Measurements from ENCODE around the gene COX14. TPM values are rescaled to one million over a fixed set of nuclear protein-coding genes. Genes with fewer than 3 reads are reported as not detected.

The COX14 gene
- total and polyA plus RNA-seq, 4 donors, result 26.7 to 172 (median 53.5) TPM

DNA sequence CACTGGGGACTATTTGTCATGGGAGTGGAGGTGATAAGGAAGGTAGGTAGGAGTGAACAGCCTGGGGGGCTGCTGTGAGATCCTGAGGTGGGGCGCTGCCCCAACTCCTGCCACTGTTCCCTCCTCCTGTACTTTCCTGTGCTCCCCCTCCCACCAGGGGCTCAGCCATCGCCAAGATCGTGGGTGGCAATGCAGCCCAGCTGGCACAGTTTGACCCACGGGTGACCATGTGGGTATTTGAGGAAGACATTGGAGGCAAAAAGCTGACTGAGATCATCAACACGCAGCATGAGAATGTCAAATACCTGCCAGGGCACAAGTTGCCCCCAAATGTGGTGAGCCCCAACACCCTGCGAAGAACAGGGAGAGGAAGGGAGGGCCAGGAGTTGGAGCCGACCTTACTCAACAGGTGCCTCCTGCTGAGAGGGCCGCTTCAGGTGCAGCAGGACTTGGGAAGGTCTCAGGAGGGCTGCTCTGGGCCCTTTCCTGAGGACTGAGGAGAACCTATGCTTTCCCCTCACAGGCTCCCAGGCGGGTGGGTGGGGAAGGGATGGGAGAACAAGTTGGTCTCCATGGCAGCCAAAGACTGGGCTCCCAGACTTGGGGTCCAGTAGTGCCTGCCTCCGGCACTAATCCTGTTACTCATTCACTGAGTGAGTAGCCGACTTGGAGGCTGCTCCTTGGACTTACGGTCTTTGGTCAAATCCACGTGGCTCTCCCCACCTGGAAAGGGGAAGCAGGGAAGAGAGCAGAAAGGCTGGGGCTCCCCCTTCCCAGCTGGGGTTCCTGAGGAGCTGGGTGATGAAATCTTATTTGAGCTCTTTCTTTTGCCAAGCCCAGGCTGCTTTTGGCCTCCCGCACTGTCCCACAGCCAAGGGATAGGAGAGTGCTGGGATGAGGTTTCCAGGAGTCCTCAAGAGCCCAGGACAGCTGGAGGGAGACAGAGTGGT lies 7.3 kb upstream of the COX14 start:
- no peaks in the 10 kb centered on the region for H3K27me3 ChIP-seq (ENCODE audit: control insufficient read depth in 4 of 4, insufficient read depth in 4 of 4, low read length in 3 of 4)
- peak overlapping the region; percentile 63 to 94 for H3K27ac ChIP-seq (ENCODE audit: low read depth in 1 of 2, low read length in 2 of 2)
- H3K9me3 ChIP-seq (ENCODE audit: control insufficient read depth in 4 of 4, low read length in 3 of 4), result no peaks in the 10 kb centered on the region
- peak overlapping the region; percentile 63 to 80 for H3K9ac ChIP-seq (ENCODE audit: low read depth in 1 of 2, low read length in 2 of 2)
- H3K4me3 ChIP-seq (ENCODE audit: low read depth in 1 of 3, low read length in 3 of 3), result peak overlapping the region; percentile 45 to 79 (median 60)
- WGBS, result 38% methylated on average over 14 of the region's 14 CpGs
- H3K36me3 ChIP-seq (ENCODE audit: control insufficient read depth in 4 of 4, insufficient read depth in 3 of 4, low read depth in 1 of 4, low read length in 3 of 4), result peaks cover 0 to 11% (median 6%) of the 10 kb centered on the region in 4 donors
- peaks cover 21 to 85% (median 62%) of the 10 kb centered on the region in 4 donors for H3K4me1 ChIP-seq (ENCODE audit: control insufficient read depth in 4 of 4, insufficient read depth in 4 of 4, low read length in 3 of 4)
- TF ChIP-seq FOXA1 (IDR thresholded peaks at IDR 0.05), result no peak
- no peak for TF ChIP-seq RAD21 (IDR thresholded peaks at IDR 0.05)
- TF ChIP-seq, protein P1, sequence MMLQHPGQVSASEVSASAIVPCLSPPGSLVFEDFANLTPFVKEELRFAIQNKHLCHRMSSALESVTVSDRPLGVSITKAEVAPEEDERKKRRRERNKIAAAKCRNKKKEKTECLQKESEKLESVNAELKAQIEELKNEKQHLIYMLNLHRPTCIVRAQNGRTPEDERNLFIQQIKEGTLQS (IDR thresholded peaks at IDR 0.05), result no peak
- TF ChIP-seq HNF4A (conservative IDR thresholded peaks at IDR 0.05), result peak; percentile 77 to 84
- TF ChIP-seq JUND (IDR thresholded peaks at IDR 0.05), result peak in 1 of 2 donors; percentile 25
- peak in 1 of 2 donors; percentile 42 for TF ChIP-seq RXRA (IDR thresholded peaks at IDR 0.05)
- peak; percentile 36 for TF ChIP-seq SP1 (IDR thresholded peaks at IDR 0.05)
- TF ChIP-seq, protein P2, sequence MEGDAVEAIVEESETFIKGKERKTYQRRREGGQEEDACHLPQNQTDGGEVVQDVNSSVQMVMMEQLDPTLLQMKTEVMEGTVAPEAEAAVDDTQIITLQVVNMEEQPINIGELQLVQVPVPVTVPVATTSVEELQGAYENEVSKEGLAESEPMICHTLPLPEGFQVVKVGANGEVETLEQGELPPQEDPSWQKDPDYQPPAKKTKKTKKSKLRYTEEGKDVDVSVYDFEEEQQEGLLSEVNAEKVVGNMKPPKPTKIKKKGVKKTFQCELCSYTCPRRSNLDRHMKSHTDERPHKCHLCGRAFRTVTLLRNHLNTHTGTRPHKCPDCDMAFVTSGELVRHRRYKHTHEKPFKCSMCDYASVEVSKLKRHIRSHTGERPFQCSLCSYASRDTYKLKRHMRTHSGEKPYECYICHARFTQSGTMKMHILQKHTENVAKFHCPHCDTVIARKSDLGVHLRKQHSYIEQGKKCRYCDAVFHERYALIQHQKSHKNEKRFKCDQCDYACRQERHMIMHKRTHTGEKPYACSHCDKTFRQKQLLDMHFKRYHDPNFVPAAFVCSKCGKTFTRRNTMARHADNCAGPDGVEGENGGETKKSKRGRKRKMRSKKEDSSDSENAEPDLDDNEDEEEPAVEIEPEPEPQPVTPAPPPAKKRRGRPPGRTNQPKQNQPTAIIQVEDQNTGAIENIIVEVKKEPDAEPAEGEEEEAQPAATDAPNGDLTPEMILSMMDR (IDR thresholded peaks at IDR 0.05; ENCODE audit: low read depth, low read length, missing input control), result no peak
- no peak for TF ChIP-seq YY1 (IDR thresholded peaks at IDR 0.05)
- no peak for TF ChIP-seq TAF1 (conservative IDR thresholded peaks at IDR 0.05)
- peak; percentile 51 for TF ChIP-seq HNF4G (IDR thresholded peaks at IDR 0.05)
- TF ChIP-seq FOXA2 (IDR thresholded peaks at IDR 0.05), result no peak
- TF ChIP-seq, protein P3, sequence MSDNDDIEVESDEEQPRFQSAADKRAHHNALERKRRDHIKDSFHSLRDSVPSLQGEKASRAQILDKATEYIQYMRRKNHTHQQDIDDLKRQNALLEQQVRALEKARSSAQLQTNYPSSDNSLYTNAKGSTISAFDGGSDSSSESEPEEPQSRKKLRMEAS (IDR thresholded peaks at IDR 0.05), result no peak
- TF ChIP-seq, protein P4, sequence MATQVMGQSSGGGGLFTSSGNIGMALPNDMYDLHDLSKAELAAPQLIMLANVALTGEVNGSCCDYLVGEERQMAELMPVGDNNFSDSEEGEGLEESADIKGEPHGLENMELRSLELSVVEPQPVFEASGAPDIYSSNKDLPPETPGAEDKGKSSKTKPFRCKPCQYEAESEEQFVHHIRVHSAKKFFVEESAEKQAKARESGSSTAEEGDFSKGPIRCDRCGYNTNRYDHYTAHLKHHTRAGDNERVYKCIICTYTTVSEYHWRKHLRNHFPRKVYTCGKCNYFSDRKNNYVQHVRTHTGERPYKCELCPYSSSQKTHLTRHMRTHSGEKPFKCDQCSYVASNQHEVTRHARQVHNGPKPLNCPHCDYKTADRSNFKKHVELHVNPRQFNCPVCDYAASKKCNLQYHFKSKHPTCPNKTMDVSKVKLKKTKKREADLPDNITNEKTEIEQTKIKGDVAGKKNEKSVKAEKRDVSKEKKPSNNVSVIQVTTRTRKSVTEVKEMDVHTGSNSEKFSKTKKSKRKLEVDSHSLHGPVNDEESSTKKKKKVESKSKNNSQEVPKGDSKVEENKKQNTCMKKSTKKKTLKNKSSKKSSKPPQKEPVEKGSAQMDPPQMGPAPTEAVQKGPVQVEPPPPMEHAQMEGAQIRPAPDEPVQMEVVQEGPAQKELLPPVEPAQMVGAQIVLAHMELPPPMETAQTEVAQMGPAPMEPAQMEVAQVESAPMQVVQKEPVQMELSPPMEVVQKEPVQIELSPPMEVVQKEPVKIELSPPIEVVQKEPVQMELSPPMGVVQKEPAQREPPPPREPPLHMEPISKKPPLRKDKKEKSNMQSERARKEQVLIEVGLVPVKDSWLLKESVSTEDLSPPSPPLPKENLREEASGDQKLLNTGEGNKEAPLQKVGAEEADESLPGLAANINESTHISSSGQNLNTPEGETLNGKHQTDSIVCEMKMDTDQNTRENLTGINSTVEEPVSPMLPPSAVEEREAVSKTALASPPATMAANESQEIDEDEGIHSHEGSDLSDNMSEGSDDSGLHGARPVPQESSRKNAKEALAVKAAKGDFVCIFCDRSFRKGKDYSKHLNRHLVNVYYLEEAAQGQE (IDR thresholded peaks at IDR 0.05), result no peak
- TF ChIP-seq, protein P5, sequence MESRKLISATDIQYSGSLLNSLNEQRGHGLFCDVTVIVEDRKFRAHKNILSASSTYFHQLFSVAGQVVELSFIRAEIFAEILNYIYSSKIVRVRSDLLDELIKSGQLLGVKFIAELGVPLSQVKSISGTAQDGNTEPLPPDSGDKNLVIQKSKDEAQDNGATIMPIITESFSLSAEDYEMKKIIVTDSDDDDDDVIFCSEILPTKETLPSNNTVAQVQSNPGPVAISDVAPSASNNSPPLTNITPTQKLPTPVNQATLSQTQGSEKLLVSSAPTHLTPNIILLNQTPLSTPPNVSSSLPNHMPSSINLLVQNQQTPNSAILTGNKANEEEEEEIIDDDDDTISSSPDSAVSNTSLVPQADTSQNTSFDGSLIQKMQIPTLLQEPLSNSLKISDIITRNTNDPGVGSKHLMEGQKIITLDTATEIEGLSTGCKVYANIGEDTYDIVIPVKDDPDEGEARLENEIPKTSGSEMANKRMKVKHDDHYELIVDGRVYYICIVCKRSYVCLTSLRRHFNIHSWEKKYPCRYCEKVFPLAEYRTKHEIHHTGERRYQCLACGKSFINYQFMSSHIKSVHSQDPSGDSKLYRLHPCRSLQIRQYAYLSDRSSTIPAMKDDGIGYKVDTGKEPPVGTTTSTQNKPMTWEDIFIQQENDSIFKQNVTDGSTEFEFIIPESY (IDR thresholded peaks at IDR 0.05), result no peak
- TF ChIP-seq EGR1 (IDR thresholded peaks at IDR 0.05; ENCODE audit: low read depth in 2 of 2), result no peak
- TF ChIP-seq GABPA (IDR thresholded peaks at IDR 0.05 in 1 of 2, conservative IDR thresholded peaks at IDR 0.05 in 1 of 2), result no peak
- no peak for TF ChIP-seq NR2F2 (IDR thresholded peaks at IDR 0.05)
- DNase-seq (ENCODE audit: low spot score), result no peak

Measured in liver (tissue), 9 donors.